Panc1 (cell line): ENCODE results near the gene NCAPH2. TPM values are rescaled to one million over a fixed set of nuclear protein-coding genes. Genes with fewer than 3 reads are reported as not detected.

ENCODE experiments used
- ATAC-seq: fragments of 200-7000 bp; cut with Tn5 transposase; 2 replicates; pipeline ENCODE4 v1.9.1; 2020; ENCODE audit warnings: mild to moderate bottlenecking, moderate library complexity
- BruUV-seq: library from RNA; stranded (reverse); fragments of 400-500 nt; replicated peaks from 2 replicates; lab custom pipeline; 2021; lab: Mats Ljungman, UMichigan
- CTCF ChIA-PET: fragments of 300-600 bp; sonication (Branson Sonifier 250); formaldehyde crosslinking; loops from one replicate; lab custom pipeline; 2022; ENCODE audit warnings: antibody characterized with exemption; lab: Charles Lee
- POLR2A ChIA-PET: fragments of 300-600 bp; sonication (Branson Sonifier 250); formaldehyde crosslinking; loops from one replicate; lab custom pipeline; 2022; ENCODE audit warnings: antibody characterized with exemption; lab: Charles Lee
- DNase-seq: peaks from one replicate; pipeline ENCODE4 v3.0.0-alpha.2; 2010; ENCODE audit warnings: low read depth, low spot score
- H3K27ac ChIP-seq: 2 replicates; pipeline ENCODE4 v1.5.1; 2011; ENCODE audit warnings: mild to moderate bottlenecking, low read length, inconsistent platforms
- H3K27me3 ChIP-seq: fragments of 200-500 bp; sonication (Bioruptor generic); 2 replicates; pipeline ENCODE4 v1.6.0; 2014; ENCODE audit warnings: low read length, inconsistent platforms; ENCODE audit not compliant: control insufficient read depth, insufficient read depth
- H3K36me3 ChIP-seq: fragments of 200-500 bp; sonication (Bioruptor generic); 2 replicates; pipeline ENCODE4 v1.5.1; 2014; ENCODE audit warnings: inconsistent platforms, mild to moderate bottlenecking, low read length, moderate library complexity; ENCODE audit not compliant: control insufficient read depth, insufficient read depth
- H3K4me1 ChIP-seq: 2 replicates; pipeline ENCODE4 v1.5.1; 2011; ENCODE audit warnings: inconsistent platforms, mild to moderate bottlenecking, low read length, moderate library complexity; ENCODE audit not compliant: control insufficient read depth, insufficient read depth
- H3K4me3 ChIP-seq, 2 experiments: 2 replicates each; pipeline ENCODE4 v1.5.1; 2011 to 2012; ENCODE audit warnings: low read depth in 2 of 2, low read length in 2 of 2, mild to moderate bottlenecking in 2 of 2, inconsistent platforms in 1 of 2, moderate library complexity in 1 of 2
- H3K9me3 ChIP-seq: fragments of 200-500 bp; sonication (Bioruptor generic); 2 replicates; pipeline ENCODE4 v1.5.1; 2014; ENCODE audit warnings: low read depth, mild to moderate bottlenecking, inconsistent platforms, low read length, moderate library complexity; ENCODE audit not compliant: control insufficient read depth, insufficient read depth
- POLR2AphosphoS5 ChIP-seq: IDR thresholded peaks from 2 replicates; pipeline ENCODE4 v1.6.1; 2012; ENCODE audit warnings: mild to moderate bottlenecking, low read depth, low read length, moderate library complexity
- SIN3A ChIP-seq: IDR thresholded peaks from 2 replicates; pipeline ENCODE4 v1.6.1; 2012; ENCODE audit warnings: low read depth, mild to moderate bottlenecking, low read length, moderate library complexity, borderline replicate concordance; ENCODE audit not compliant: insufficient read depth
- TCF7L2 ChIP-seq: IDR thresholded peaks from 2 replicates; pipeline ENCODE4 v1.6.1; 2011; ENCODE audit warnings: mild to moderate bottlenecking, low read depth, low read length, inconsistent platforms
- in situ Hi-C: cut with HindIII; loops from 2 replicates; pipeline ENCODE4 v1.10.0; 2016; ENCODE audit warnings: low sequenced_read_pairs, low pct_unique_long_range_greater_than_20kb
- intact Hi-C: fragments of 100-400 bp; cut with micrococcal nuclease; formaldehyde crosslinking; loops from one replicate; pipeline ENCODE4 v1.10.0; 2022; ENCODE audit not compliant: unreplicated experiment
- total RNA-seq: library from RNA; stranded (reverse); gene quantifications from one replicate; pipeline ENCODE4 v1.2.1, GENCODE V29; 2021; ENCODE audit not compliant: unreplicated experiment
- TF ChIP-seq, protein P1 (sequence below): fragments of 450-650 bp; IDR thresholded peaks from 2 replicates; pipeline ENCODE4 v1.5.1; 2017; ENCODE audit warnings: mild to moderate bottlenecking
- TF ChIP-seq, protein P2 (sequence below), 2 experiments: IDR thresholded peaks; 2 replicates each; pipeline ENCODE4 v1.6.1; 2011 to 2012; ENCODE audit warnings: low read depth in 2 of 2, control low read depth in 1 of 2, low read length in 1 of 2, mild to moderate bottlenecking in 1 of 2, moderate library complexity in 1 of 2; ENCODE audit not compliant: insufficient read depth in 1 of 2

Gene NCAPH2
- total RNA-seq, 1 experiment from 2014 or later = 55.6 TPM

DNA sequence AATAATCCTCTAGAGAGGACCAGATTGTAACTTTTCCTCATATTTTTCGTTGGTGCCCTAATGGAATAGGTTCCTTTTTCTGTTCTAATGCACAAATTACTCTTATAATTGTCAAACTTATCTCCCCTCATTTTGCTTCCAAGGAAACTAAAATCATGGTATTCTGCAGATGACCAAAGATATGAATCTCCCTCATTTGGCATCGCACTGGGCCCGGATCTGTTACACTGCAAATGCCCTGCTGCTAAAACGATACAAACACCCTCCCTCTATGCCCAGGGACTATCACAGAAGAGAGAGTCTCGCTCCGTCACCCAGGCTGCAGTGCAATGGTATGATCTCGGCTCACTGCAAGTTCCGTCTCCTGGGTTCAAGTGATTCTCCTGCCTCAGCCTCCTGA is 45.3 kb downstream of the NCAPH2 start:
- DNase-seq (no peak), ATAC-seq (no peak)
- in situ Hi-C loops = no loop called here
- Histone ChIP-seq H3K9me3 (no peaks in the 10 kb centered on the region), H3K4me1 (no peaks in the 10 kb centered on the region), H3K27ac (no peak overlapping the region), H3K36me3 (no peaks in the 10 kb centered on the region), H3K4me3 (no peak overlapping the region), H3K27me3 (no peaks in the 10 kb centered on the region)
- no TSS peak for BruUV-seq
- ChIA-PET CTCF (interaction anchor here (1.1 kb wide), 1 partner anchor 28 kb away, joined by 3 read pairs; the partner anchor contains the start of gene SCO2), POLR2A (no interaction called here)
- no peak for TF ChIP-seq POLR2AphosphoS5
- TF ChIP-seq TCF7L2 = no peak
- no peak for TF ChIP-seq SIN3A
- TF ChIP-seq, protein P1, sequence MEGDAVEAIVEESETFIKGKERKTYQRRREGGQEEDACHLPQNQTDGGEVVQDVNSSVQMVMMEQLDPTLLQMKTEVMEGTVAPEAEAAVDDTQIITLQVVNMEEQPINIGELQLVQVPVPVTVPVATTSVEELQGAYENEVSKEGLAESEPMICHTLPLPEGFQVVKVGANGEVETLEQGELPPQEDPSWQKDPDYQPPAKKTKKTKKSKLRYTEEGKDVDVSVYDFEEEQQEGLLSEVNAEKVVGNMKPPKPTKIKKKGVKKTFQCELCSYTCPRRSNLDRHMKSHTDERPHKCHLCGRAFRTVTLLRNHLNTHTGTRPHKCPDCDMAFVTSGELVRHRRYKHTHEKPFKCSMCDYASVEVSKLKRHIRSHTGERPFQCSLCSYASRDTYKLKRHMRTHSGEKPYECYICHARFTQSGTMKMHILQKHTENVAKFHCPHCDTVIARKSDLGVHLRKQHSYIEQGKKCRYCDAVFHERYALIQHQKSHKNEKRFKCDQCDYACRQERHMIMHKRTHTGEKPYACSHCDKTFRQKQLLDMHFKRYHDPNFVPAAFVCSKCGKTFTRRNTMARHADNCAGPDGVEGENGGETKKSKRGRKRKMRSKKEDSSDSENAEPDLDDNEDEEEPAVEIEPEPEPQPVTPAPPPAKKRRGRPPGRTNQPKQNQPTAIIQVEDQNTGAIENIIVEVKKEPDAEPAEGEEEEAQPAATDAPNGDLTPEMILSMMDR = no peak
- TF ChIP-seq, protein P2, sequence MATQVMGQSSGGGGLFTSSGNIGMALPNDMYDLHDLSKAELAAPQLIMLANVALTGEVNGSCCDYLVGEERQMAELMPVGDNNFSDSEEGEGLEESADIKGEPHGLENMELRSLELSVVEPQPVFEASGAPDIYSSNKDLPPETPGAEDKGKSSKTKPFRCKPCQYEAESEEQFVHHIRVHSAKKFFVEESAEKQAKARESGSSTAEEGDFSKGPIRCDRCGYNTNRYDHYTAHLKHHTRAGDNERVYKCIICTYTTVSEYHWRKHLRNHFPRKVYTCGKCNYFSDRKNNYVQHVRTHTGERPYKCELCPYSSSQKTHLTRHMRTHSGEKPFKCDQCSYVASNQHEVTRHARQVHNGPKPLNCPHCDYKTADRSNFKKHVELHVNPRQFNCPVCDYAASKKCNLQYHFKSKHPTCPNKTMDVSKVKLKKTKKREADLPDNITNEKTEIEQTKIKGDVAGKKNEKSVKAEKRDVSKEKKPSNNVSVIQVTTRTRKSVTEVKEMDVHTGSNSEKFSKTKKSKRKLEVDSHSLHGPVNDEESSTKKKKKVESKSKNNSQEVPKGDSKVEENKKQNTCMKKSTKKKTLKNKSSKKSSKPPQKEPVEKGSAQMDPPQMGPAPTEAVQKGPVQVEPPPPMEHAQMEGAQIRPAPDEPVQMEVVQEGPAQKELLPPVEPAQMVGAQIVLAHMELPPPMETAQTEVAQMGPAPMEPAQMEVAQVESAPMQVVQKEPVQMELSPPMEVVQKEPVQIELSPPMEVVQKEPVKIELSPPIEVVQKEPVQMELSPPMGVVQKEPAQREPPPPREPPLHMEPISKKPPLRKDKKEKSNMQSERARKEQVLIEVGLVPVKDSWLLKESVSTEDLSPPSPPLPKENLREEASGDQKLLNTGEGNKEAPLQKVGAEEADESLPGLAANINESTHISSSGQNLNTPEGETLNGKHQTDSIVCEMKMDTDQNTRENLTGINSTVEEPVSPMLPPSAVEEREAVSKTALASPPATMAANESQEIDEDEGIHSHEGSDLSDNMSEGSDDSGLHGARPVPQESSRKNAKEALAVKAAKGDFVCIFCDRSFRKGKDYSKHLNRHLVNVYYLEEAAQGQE (IDR thresholded peaks at IDR 0.05; ENCODE audit: insufficient read depth in 1 of 2, low read depth in 2 of 2, low read length in 1 of 2) = no peak
- intact Hi-C loops = no loop called here

DNA sequence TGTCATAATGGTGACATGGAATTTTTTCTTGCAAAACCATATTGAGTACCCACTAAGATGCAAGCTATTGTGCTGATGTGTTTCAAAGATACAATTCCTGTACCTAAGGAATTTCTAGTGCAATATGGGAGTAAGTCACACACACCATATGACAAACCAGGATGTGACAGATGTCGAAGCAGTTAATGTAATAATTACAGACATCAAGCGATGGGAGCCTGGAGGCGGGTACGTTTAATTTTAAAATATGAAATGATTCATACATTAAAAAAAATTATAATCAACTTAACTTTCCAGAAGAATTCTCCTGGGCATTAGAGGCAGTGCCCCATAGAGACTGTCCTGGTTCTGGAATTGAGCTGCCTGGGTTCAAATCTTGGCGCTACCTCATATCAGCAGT is 48.7 kb downstream of the NCAPH2 start:
- no peak for TF ChIP-seq SIN3A
- no peak for TF ChIP-seq POLR2AphosphoS5
- no peaks in the 10 kb centered on the region for H3K9me3 ChIP-seq
- ATAC-seq (no peak), DNase-seq (no peak)
- no peaks in the 10 kb centered on the region for H3K4me1 ChIP-seq
- H3K27me3 ChIP-seq = no peaks in the 10 kb centered on the region
- CTCF ChIA-PET = no interaction called here
- H3K4me3 ChIP-seq = no peak overlapping the region
- BruUV-seq = no TSS peak
- no peaks in the 10 kb centered on the region for H3K36me3 ChIP-seq
- H3K27ac ChIP-seq = no peak overlapping the region
- in situ Hi-C loops = no loop called here
- intact Hi-C loops = no loop called here
- POLR2A ChIA-PET = interaction anchor here (1.0 kb wide), 1 partner anchor 17 kb away, joined by 18 read pairs; no protein-coding TSS in a partner anchor

GRCh38 chr22:50560034-50560433 is 52.0 kb downstream of the NCAPH2 start:
- ChIA-PET POLR2A (no interaction called here), CTCF (no interaction called here)
- Histone ChIP-seq H3K27me3 (no peaks in the 10 kb centered on the region), H3K4me1 (0 out of 2 replicates have a peak, but pooled peaks cover 4% of the 10 kb centered on the region), H3K36me3 (no peaks in the 10 kb centered on the region), H3K27ac (no peak overlapping the region), H3K9me3 (no peaks in the 10 kb centered on the region), H3K4me3 (no peak overlapping the region)
- BruUV-seq = no TSS peak
- ATAC-seq (no peak), DNase-seq (no peak)
- in situ Hi-C loops = no loop called here
- intact Hi-C loops = no loop called here
- TF ChIP-seq, protein P2 (IDR thresholded peaks at IDR 0.05; ENCODE audit: insufficient read depth in 1 of 2, low read depth in 2 of 2, low read length in 1 of 2) = no peak
